GM12878 (cell line): Measurements from ENCODE around the gene NUCB1. TPM values are rescaled to one million over a fixed set of nuclear protein-coding genes. Genes with fewer than 3 reads are reported as not detected.

Source experiments
- BHLHE40 ChIP-seq, 2 experiments: fragments of 450-650 bp in 1 of 2; IDR thresholded peaks; 2 replicates each; pipeline ENCODE4 v1.6.1; 2011 to 2017; ENCODE audit warnings: low read depth in 2 of 2, borderline replicate concordance in 1 of 2, improper control_type of control experiment in 1 of 2, low read length in 1 of 2, mild to moderate bottlenecking in 1 of 2
- CBFB ChIP-seq: IDR thresholded peaks from 2 replicates; pipeline ENCODE4 v1.6.1; 2016; ENCODE audit warnings: antibody characterized with exemption, low read depth
- CHD1 ChIP-seq: IDR thresholded peaks from 2 replicates; pipeline ENCODE4 v1.6.1; 2012; ENCODE audit warnings: low read depth, low read length, improper control_type of control experiment
- DPF2 ChIP-seq: fragments of 450-650 bp; IDR thresholded peaks from 2 replicates; pipeline ENCODE4 v1.6.1; 2017; ENCODE audit warnings: mild to moderate bottlenecking
- LARP7 ChIP-seq: fragments of 450-650 bp; IDR thresholded peaks from 2 replicates; pipeline ENCODE4 v1.6.1; 2017; ENCODE audit warnings: mild to moderate bottlenecking
- NR2C2 ChIP-seq: IDR thresholded peaks from 2 replicates; pipeline ENCODE4 v1.6.1; 2011; ENCODE audit warnings: borderline replicate concordance, low read depth; ENCODE audit not compliant: control insufficient read depth, insufficient read length
- POLR2AphosphoS2 ChIP-seq: IDR thresholded peaks from 2 replicates; pipeline ENCODE4 v1.6.1; 2011; ENCODE audit warnings: low read depth, mild to moderate bottlenecking, low read length, improper control_type of control experiment, moderate library complexity
- RUNX3 ChIP-seq: IDR thresholded peaks from 2 replicates; pipeline ENCODE4 v1.6.1; 2012; ENCODE audit warnings: low read length, inconsistent platforms
- SMAD1 ChIP-seq: fragments of 450-650 bp; IDR thresholded peaks from 2 replicates; pipeline ENCODE4 v1.6.1; 2018; ENCODE audit warnings: mild to moderate bottlenecking, low read depth; ENCODE audit not compliant: partially characterized antibody
- SUZ12 ChIP-seq: fragments of 200-600 bp; sonication (generic); IDR thresholded peaks from one replicate; pipeline ENCODE4 v1.6.1; 2018; ENCODE audit warnings: antibody characterized with exemption, mild to moderate bottlenecking; ENCODE audit not compliant: unreplicated experiment
- TCF12 ChIP-seq: IDR thresholded peaks from 2 replicates; pipeline ENCODE4 v1.6.1; 2011; ENCODE audit warnings: low read depth, mild to moderate bottlenecking, low read length
- polyA plus RNA-seq, 11 experiments: library from polyadenylated mRNA; depleted of rRNA in 4 of 11; unstranded in 6 of 11; stranded (reverse) in 5 of 11; fragments of >200 nt; fragmentation: Nextera tagmentation in 4 of 11; fragmentation: Illumina TruSeq in 1 of 11; extraction: Ambion mirVana in 4 of 11; extraction: Trizol in 1 of 11; gene quantifications; 1 replicate in 1 of 11; 2 replicates in 10 of 11; pipeline versions ENCODE4 v1.2.1 to v1.2.3, GENCODE V29; 2011 to 2016; ENCODE audit warnings: inconsistent platforms in 2 of 11, missing spikeins in 2 of 11, low read depth in 1 of 11
- total RNA-seq, 4 experiments: library from RNA; depleted of rRNA in 3 of 4; stranded (reverse); fragments of >200 nt in 3 of 4; fragmentation: Illumina TruSeq in 1 of 4; extraction: Trizol in 1 of 4; gene quantifications; 2 replicates each; pipeline versions ENCODE4 v1.2.1 to v1.2.3, GENCODE V29; 2013 to 2021
- TF ChIP-seq, protein P1 (sequence below): fragments of 150-350 bp; IDR thresholded peaks from 2 replicates; pipeline ENCODE4 v1.6.1; 2014; ENCODE audit warnings: mild to moderate bottlenecking, low read depth, low read length
- TF ChIP-seq, protein P2 (sequence below): fragments of 450-650 bp; IDR thresholded peaks from 2 replicates; pipeline ENCODE4 v1.6.1; 2018; ENCODE audit warnings: borderline replicate concordance, mild to moderate bottlenecking; ENCODE audit not compliant: partially characterized antibody
- TF ChIP-seq, protein P3 (sequence below): fragments of 450-650 bp; IDR thresholded peaks from 2 replicates; pipeline ENCODE4 v1.6.1; 2017; ENCODE audit warnings: mild to moderate bottlenecking, low read depth, inconsistent platforms; ENCODE audit not compliant: poor library complexity, severe bottlenecking
- TF ChIP-seq, protein P4 (sequence below): fragments of 450-650 bp; IDR thresholded peaks from 2 replicates; pipeline ENCODE4 v1.6.1; 2017; ENCODE audit warnings: mild to moderate bottlenecking, moderate library complexity

Gene NUCB1
- total and polyA plus RNA-seq, 10 of the 15 experiments (the other 5 are each of a cell fraction or from before 2014, with no cell fraction given) = 1.8 to 112 (median 44.5) TPM

DNA sequence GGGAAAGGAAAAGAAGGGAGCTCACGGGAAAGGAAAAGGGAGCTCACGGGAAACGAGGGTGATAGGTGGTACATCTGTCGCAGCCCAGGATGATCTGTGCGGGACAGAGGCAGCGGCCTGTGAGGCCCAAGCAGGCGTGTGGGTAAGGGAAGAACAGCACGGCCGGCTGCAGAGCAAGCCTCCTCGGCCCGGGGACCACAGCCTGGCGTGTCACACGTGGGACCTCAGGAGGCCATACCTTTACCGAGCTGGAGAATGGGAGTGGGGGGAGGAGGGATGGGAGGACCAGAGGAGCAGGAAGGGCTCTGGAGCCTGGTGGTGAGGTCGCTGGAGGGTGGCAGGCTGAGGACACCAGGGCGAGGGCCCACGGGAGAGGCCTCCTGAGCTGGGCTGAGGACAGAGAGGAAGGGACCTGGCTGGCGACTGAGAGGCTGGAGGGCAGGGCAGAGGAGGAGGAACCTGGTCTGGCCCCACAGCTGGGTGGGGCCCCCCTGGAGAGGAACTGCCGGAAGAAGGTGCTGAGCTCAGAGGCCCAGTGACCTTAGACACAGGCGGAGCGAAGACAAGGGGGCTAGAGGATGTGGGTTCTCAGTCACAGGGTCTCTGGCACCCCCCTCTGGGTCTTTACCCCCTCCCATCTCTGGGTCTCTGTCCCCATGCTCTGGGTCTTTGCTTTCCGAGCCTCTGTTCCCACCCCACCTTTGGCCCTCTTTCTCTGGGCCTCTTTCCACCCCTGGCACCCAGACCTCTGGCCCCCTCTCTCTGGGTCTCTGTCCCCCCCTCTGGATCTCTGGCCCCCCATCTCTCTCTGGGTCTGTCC lies 62.1 kb downstream of the NUCB1 start (continued):
- TF ChIP-seq BHLHE40 (IDR thresholded peaks at IDR 0.05; ENCODE audit: borderline replicate concordance in 1 of 2, low read depth in 2 of 2, low read length in 1 of 2) = 0 out of 4 replicates have a peak, but pooled peaks of 1 of the 2 experiments have one; percentile 13
- TF ChIP-seq, protein P1, sequence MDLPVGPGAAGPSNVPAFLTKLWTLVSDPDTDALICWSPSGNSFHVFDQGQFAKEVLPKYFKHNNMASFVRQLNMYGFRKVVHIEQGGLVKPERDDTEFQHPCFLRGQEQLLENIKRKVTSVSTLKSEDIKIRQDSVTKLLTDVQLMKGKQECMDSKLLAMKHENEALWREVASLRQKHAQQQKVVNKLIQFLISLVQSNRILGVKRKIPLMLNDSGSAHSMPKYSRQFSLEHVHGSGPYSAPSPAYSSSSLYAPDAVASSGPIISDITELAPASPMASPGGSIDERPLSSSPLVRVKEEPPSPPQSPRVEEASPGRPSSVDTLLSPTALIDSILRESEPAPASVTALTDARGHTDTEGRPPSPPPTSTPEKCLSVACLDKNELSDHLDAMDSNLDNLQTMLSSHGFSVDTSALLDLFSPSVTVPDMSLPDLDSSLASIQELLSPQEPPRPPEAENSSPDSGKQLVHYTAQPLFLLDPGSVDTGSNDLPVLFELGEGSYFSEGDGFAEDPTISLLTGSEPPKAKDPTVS = no peak
- TF ChIP-seq, protein P2, sequence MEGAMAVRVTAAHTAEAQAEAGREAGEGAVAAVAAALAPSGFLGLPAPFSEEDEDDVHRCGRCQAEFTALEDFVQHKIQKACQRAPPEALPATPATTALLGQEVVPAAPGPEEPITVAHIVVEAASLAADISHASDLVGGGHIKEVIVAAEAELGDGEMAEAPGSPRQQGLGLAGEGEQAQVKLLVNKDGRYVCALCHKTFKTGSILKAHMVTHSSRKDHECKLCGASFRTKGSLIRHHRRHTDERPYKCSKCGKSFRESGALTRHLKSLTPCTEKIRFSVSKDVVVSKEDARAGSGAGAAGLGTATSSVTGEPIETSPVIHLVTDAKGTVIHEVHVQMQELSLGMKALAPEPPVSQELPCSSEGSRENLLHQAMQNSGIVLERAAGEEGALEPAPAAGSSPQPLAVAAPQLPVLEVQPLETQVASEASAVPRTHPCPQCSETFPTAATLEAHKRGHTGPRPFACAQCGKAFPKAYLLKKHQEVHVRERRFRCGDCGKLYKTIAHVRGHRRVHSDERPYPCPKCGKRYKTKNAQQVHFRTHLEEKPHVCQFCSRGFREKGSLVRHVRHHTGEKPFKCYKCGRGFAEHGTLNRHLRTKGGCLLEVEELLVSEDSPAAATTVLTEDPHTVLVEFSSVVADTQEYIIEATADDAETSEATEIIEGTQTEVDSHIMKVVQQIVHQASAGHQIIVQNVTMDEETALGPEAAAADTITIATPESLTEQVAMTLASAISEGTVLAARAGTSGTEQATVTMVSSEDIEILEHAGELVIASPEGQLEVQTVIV = peak; percentile 10
- TF ChIP-seq CBFB = peak; percentile 26; the same call in 1 of the 2 replicates
- TF ChIP-seq POLR2AphosphoS2 = no peak; the same call in 1 of the 2 replicates
- TF ChIP-seq, protein P3, sequence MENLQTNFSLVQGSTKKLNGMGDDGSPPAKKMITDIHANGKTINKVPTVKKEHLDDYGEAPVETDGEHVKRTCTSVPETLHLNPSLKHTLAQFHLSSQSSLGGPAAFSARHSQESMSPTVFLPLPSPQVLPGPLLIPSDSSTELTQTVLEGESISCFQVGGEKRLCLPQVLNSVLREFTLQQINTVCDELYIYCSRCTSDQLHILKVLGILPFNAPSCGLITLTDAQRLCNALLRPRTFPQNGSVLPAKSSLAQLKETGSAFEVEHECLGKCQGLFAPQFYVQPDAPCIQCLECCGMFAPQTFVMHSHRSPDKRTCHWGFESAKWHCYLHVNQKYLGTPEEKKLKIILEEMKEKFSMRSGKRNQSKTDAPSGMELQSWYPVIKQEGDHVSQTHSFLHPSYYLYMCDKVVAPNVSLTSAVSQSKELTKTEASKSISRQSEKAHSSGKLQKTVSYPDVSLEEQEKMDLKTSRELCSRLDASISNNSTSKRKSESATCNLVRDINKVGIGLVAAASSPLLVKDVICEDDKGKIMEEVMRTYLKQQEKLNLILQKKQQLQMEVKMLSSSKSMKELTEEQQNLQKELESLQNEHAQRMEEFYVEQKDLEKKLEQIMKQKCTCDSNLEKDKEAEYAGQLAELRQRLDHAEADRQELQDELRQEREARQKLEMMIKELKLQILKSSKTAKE = peak; percentile 22
- TF ChIP-seq NR2C2 = no peak
- no peak for TF ChIP-seq CHD1
- peak; percentile 71; the same call in 1 of the 2 replicates for TF ChIP-seq DPF2
- TF ChIP-seq SMAD1 = peak; percentile 73
- peak; percentile 56; the same call in 1 of the 2 replicates for TF ChIP-seq TCF12
- TF ChIP-seq SUZ12 = no peak
- 0 out of 2 replicates have a peak, but pooled peaks have one; percentile 22 for TF ChIP-seq LARP7
- peak; percentile 30 for TF ChIP-seq RUNX3
- TF ChIP-seq, protein P4, sequence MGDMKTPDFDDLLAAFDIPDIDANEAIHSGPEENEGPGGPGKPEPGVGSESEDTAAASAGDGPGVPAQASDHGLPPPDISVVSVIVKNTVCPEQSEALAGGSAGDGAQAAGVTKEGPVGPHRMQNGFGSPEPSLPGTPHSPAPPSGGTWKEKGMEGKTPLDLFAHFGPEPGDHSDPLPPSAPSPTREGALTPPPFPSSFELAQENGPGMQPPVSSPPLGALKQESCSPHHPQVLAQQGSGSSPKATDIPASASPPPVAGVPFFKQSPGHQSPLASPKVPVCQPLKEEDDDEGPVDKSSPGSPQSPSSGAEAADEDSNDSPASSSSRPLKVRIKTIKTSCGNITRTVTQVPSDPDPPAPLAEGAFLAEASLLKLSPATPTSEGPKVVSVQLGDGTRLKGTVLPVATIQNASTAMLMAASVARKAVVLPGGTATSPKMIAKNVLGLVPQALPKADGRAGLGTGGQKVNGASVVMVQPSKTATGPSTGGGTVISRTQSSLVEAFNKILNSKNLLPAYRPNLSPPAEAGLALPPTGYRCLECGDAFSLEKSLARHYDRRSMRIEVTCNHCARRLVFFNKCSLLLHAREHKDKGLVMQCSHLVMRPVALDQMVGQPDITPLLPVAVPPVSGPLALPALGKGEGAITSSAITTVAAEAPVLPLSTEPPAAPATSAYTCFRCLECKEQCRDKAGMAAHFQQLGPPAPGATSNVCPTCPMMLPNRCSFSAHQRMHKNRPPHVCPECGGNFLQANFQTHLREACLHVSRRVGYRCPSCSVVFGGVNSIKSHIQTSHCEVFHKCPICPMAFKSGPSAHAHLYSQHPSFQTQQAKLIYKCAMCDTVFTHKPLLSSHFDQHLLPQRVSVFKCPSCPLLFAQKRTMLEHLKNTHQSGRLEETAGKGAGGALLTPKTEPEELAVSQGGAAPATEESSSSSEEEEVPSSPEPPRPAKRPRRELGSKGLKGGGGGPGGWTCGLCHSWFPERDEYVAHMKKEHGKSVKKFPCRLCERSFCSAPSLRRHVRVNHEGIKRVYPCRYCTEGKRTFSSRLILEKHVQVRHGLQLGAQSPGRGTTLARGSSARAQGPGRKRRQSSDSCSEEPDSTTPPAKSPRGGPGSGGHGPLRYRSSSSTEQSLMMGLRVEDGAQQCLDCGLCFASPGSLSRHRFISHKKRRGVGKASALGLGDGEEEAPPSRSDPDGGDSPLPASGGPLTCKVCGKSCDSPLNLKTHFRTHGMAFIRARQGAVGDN = peak; percentile 83
